Measurements from ENCODE around the gene WDFY3.

The WDFY3 gene

GRCh38 chr4:84710548-84710947, 255.9 kb downstream of the WDFY3 start:
- DNase-seq (ENCODE audit: insufficient read length, low spot score) (no peak), FAIRE-seq (peak; percentile 6)
- TF ChIP-seq CTCF (IDR thresholded peaks at IDR 0.05; ENCODE audit: insufficient read depth, missing control alignments) = no peak

GRCh38 chr4:84708406-84709135, 257.9 kb downstream of the WDFY3 start:
- DNase-seq (ENCODE audit: insufficient read length, low spot score) (no peak), FAIRE-seq (no peak)
- TF ChIP-seq CTCF (IDR thresholded peaks at IDR 0.05; ENCODE audit: insufficient read depth, missing control alignments) = no peak

- no peak for TF ChIP-seq CTCF (IDR thresholded peaks at IDR 0.05; ENCODE audit: insufficient read depth, missing control alignments)
- DNase-seq (ENCODE audit: insufficient read length, low spot score) = no peak
- no peak for FAIRE-seq
Measured at GRCh38 chr4:84706286-84706685, 260.2 kb downstream of the WDFY3 start.

- no peak for TF ChIP-seq CTCF (IDR thresholded peaks at IDR 0.05; ENCODE audit: insufficient read depth, missing control alignments)
- DNase-seq (ENCODE audit: insufficient read length, low spot score) = no peak
- FAIRE-seq = no peak
Measured at GRCh38 chr4:84699001-84699671, 267.4 kb downstream of the WDFY3 start.

GRCh38 chr4:84697615-84698201, 268.8 kb downstream of the WDFY3 start:
- no peak for TF ChIP-seq CTCF (IDR thresholded peaks at IDR 0.05; ENCODE audit: insufficient read depth, missing control alignments)
- FAIRE-seq = no peak
- DNase-seq (ENCODE audit: insufficient read length, low spot score) = no peak

GRCh38 chr4:84697159-84697558, 269.3 kb downstream of the WDFY3 start:
- FAIRE-seq (no peak), DNase-seq (ENCODE audit: insufficient read length, low spot score) (no peak)
- no peak for TF ChIP-seq CTCF (IDR thresholded peaks at IDR 0.05; ENCODE audit: insufficient read depth, missing control alignments)

- FAIRE-seq = no peak
- DNase-seq (ENCODE audit: insufficient read length, low spot score) = no peak
- TF ChIP-seq CTCF (IDR thresholded peaks at IDR 0.05; ENCODE audit: insufficient read depth, missing control alignments) = no peak
Measured at GRCh38 chr4:84691800-84692199, 274.7 kb downstream of the WDFY3 start.

Measured in D721Med (cell line).